HepG2 (cell line): ENCODE measurements around the gene ATAD3C. TPM values are rescaled to one million over a fixed set of nuclear protein-coding genes. Genes with fewer than 3 reads are reported as not detected.

Experiments
- BRF2 ChIP-seq: sonication (generic); formaldehyde crosslinking; IDR thresholded peaks from 2 replicates; pipeline ENCODE4 v1.8.1; 2022; ENCODE audit warnings: mild to moderate bottlenecking, missing genetic modification reagents
- CBX5 ChIP-seq: sonication (generic); formaldehyde crosslinking; IDR thresholded peaks from 2 replicates; pipeline ENCODE4 v1.4.0; 2020; ENCODE audit warnings: missing genetic modification reagents, borderline replicate concordance
- ELK4 ChIP-seq: sonication (generic); formaldehyde crosslinking; IDR thresholded peaks from 2 replicates; pipeline ENCODE4 v1.9.0; 2021; ENCODE audit warnings: missing genetic modification reagents, borderline replicate concordance
- JARID2 ChIP-seq: sonication (generic); formaldehyde crosslinking; IDR thresholded peaks from 2 replicates; pipeline ENCODE4 v1.8.1; 2023; ENCODE audit warnings: missing genetic modification reagents, inconsistent platforms; ENCODE audit not compliant: insufficient replicate concordance
- JDP2 ChIP-seq: sonication (generic); formaldehyde crosslinking; IDR thresholded peaks from 2 replicates; pipeline ENCODE4 v1.8.1; 2022; ENCODE audit warnings: missing genetic modification reagents, borderline replicate concordance
- JUNB ChIP-seq: sonication (generic); formaldehyde crosslinking; IDR thresholded peaks from 2 replicates; pipeline ENCODE4 v1.8.0; 2022; ENCODE audit warnings: missing genetic modification reagents, mild to moderate bottlenecking, borderline replicate concordance
- POGK ChIP-seq: sonication (generic); formaldehyde crosslinking; conservative IDR thresholded peaks from 2 replicates; pipeline ENCODE4 v1.8.0; 2022; ENCODE audit warnings: mild to moderate bottlenecking, moderate library complexity, missing genetic modification reagents
- SMAD1 ChIP-seq: sonication (generic); formaldehyde crosslinking; IDR thresholded peaks from 2 replicates; pipeline ENCODE4 v1.4.0; 2020; ENCODE audit warnings: missing genetic modification reagents, low read depth, mild to moderate bottlenecking, borderline replicate concordance
- STAT5B ChIP-seq: sonication (generic); formaldehyde crosslinking; IDR thresholded peaks from 2 replicates; pipeline ENCODE4 v1.4.0; 2020; ENCODE audit warnings: missing genetic modification reagents
- TEAD3 ChIP-seq: optimal IDR thresholded peaks from 2 replicates; pipeline ENCODE3; 2016; ENCODE audit warnings: borderline replicate concordance
- ZBTB2 ChIP-seq: sonication (generic); formaldehyde crosslinking; IDR thresholded peaks from 2 replicates; pipeline ENCODE4 v1.8.0; 2022; ENCODE audit warnings: low read depth, missing genetic modification reagents
- ZNF704 ChIP-seq: sonication (generic); formaldehyde crosslinking; IDR thresholded peaks from 2 replicates; pipeline ENCODE4 v1.8.1; 2023; ENCODE audit warnings: mild to moderate bottlenecking, inconsistent platforms, moderate library complexity, missing genetic modification reagents, borderline replicate concordance
- ZNF782 ChIP-seq: sonication (generic); formaldehyde crosslinking; IDR thresholded peaks from 2 replicates; pipeline ENCODE4 v1.4.0; 2020; ENCODE audit warnings: missing genetic modification reagents, mild to moderate bottlenecking, borderline replicate concordance
- ZNF883 ChIP-seq: sonication (generic); formaldehyde crosslinking; IDR thresholded peaks from 2 replicates; pipeline ENCODE4 v1.5.1; 2020; ENCODE audit warnings: mild to moderate bottlenecking, missing genetic modification reagents; ENCODE audit errors: not compliant biosample characterization
- polyA plus RNA-seq, 8 experiments: library from polyadenylated mRNA; depleted of rRNA in 3 of 8; stranded (reverse) in 7 of 8; unstranded in 1 of 8; fragments of >200 nt; fragmentation: Illumina TruSeq in 4 of 8; extraction: Trizol in 4 of 8; gene quantifications; 2 replicates each; pipeline versions ENCODE4 v1.2.1 to v1.2.3, GENCODE V29; 2011 to 2016; ENCODE audit warnings: low read depth in 4 of 8, missing spikeins in 1 of 8, mixed read lengths in 1 of 8; ENCODE audit not compliant: insufficient read depth in 1 of 8
- total RNA-seq, 5 experiments: library from RNA; depleted of rRNA; stranded (reverse); fragments of >200 nt; fragmentation: Illumina TruSeq; extraction: Trizol; gene quantifications; 2 replicates each; pipeline ENCODE4 v1.2.3, GENCODE V29; 2016; ENCODE audit warnings: low read depth in 1 of 5
- TF ChIP-seq, protein P1 (sequence below): sonication (generic); formaldehyde crosslinking; IDR thresholded peaks from 2 replicates; pipeline ENCODE4 v1.5.0; 2020; ENCODE audit warnings: missing genetic modification reagents
- TF ChIP-seq, protein P2 (sequence below): sonication (generic); formaldehyde crosslinking; IDR thresholded peaks from 2 replicates; pipeline ENCODE4; 2020; ENCODE audit warnings: missing genetic modification reagents, mild to moderate bottlenecking, borderline replicate concordance

Gene ATAD3C
- total and polyA plus RNA-seq, 2 of the 13 experiments (the other 11 are each of a cell fraction or from before 2014, with no cell fraction given) = 2.4 to 3.2 TPM

DNA sequence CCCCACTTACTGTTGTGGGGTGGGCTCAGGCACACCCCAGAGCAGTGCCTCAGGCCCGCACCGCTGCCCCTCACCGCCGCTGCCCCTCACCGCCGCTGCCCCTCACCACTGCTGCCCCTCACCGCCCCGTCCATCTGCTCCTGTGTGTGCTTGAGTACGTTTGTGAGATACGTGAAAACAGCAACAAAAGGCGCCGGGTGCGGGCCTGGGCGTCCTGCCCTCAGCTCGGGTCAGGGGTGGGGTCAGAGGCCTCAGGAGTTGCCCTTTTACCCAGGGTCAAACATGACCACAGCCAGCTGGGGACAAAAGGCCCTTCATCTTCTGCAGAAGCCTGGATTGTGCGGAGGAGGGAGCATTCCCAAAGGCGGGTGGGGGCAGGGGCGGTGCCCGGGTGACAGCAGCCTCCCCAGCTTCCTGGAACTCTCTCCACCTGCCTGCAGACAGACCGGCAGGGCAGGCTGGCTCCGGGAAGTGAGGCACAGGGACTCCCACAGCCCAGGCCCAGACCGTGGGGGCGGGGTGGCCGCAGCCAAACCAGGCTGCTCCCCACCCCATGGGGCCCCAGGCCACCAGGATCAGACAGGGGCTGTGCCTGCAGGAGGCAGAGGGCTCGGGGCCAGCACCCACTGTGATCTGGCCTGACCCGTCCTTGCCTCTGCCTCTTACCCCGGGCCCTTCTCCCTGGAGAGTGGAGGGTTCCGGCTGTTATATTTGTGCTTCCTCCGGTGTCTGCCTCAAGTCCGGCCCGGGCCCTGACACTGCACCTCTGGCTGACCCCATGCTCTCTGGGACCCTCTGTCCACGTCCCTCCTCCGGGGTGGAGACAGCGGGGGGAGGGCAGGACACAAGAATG lies 16.3 kb upstream of the ATAD3C start (continued):
- TF ChIP-seq, protein P1, sequence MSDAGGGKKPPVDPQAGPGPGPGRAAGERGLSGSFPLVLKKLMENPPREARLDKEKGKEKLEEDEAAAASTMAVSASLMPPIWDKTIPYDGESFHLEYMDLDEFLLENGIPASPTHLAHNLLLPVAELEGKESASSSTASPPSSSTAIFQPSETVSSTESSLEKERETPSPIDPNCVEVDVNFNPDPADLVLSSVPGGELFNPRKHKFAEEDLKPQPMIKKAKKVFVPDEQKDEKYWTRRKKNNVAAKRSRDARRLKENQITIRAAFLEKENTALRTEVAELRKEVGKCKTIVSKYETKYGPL (CRISPR knock-in tag) = no peak
- no peak; the same call in 1 of the 2 replicates for TF ChIP-seq STAT5B (CRISPR knock-in tag)
- TF ChIP-seq ELK4 (CRISPR knock-in tag) = no peak
- TF ChIP-seq CBX5 (CRISPR knock-in tag) = peak; percentile 84
- TF ChIP-seq SMAD1 (CRISPR knock-in tag) = peak; percentile 68; the same call in 1 of the 2 replicates
- TF ChIP-seq ZNF883 = peak; percentile 72
- TF ChIP-seq POGK (CRISPR knock-in tag) = peak; percentile 89
- TF ChIP-seq JUNB (CRISPR knock-in tag) = no peak
- no peak for TF ChIP-seq ZBTB2
- no peak for TF ChIP-seq JARID2
- TF ChIP-seq BRF2 (CRISPR knock-in tag) = no peak
- TF ChIP-seq, protein P2, sequence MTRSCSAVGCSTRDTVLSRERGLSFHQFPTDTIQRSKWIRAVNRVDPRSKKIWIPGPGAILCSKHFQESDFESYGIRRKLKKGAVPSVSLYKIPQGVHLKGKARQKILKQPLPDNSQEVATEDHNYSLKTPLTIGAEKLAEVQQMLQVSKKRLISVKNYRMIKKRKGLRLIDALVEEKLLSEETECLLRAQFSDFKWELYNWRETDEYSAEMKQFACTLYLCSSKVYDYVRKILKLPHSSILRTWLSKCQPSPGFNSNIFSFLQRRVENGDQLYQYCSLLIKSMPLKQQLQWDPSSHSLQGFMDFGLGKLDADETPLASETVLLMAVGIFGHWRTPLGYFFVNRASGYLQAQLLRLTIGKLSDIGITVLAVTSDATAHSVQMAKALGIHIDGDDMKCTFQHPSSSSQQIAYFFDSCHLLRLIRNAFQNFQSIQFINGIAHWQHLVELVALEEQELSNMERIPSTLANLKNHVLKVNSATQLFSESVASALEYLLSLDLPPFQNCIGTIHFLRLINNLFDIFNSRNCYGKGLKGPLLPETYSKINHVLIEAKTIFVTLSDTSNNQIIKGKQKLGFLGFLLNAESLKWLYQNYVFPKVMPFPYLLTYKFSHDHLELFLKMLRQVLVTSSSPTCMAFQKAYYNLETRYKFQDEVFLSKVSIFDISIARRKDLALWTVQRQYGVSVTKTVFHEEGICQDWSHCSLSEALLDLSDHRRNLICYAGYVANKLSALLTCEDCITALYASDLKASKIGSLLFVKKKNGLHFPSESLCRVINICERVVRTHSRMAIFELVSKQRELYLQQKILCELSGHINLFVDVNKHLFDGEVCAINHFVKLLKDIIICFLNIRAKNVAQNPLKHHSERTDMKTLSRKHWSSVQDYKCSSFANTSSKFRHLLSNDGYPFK (CRISPR knock-in tag) = peak; percentile 71; the same call in 1 of the 2 replicates
- no peak for TF ChIP-seq ZNF782 (CRISPR knock-in tag)
- peak; percentile 18; the same call in 1 of the 2 replicates for TF ChIP-seq ZNF704 (CRISPR knock-in tag)
- peak; percentile 91 for TF ChIP-seq TEAD3 (CRISPR knock-in tag)
- TF ChIP-seq JDP2 (CRISPR knock-in tag) = no peak
